ENCODE measurements around the gene SLIT1. TPM values are rescaled to one million over a fixed set of nuclear protein-coding genes. Genes with fewer than 3 reads are reported as not detected.

The SLIT1 gene
- total RNA-seq, 2 experiments from 2014 or later, result 0.59 to 1.5 TPM

DNA sequence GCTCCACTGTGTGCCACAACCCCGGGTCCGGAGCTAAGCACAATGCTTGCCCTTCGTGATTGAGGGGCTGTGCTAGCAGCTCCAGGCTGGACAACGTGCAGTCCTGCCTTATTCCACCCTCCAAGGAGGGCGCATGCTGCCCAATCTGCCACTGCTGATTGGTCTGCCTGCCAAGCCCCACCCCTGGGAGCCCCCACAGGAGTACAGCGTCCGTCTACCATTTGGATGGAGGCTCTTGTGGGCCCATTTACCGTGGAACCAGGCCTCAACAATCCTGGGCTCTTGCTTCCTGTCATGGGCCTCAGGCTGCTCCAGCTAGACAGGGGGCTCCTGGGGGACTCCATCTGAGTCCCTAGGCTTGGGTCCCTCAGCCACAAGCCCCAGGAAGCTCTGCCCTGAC, 173.3 kb downstream of the SLIT1 start:
- Mint-ChIP-seq H3K9me3 (ENCODE audit: low read depth) (peaks cover 3% of the 10 kb centered on the region), H3K36me3 (peaks cover 4% of the 10 kb centered on the region), H3K4me1 (peaks cover 21% of the 10 kb centered on the region), H3K27me3 (peaks cover 2% of the 10 kb centered on the region), H3K4me3 (no peak overlapping the region), H3K27ac (no peak overlapping the region)
- no peak for DNase-seq
- CTCF ChIA-PET, result interaction anchor here (2.3 kb wide), 1 partner anchor 13 kb away, joined by 10 read pairs; no protein-coding TSS in a partner anchor
- no peak for ATAC-seq

DNA sequence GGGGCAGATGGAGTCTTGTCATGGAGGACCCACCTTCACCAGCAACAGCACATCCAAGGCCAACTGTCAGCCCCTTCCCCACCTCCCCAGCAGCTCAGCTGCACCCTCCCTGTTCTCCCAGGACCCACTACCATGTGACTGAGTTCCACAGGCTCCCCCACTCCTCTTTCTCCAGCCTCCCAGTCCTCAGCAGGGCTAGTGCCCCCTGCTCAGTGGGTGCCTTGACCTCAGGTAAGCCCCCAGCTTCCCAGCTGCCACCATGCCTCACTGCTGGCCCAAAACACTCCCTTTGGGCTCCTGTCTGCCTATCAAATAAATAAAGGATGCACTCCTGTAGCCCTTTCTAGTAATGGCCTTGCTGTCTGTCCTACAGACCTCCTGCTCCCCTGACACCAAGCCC, 174.4 kb downstream of the SLIT1 start:
- H3K27ac Mint-ChIP-seq, result no peak overlapping the region
- peaks cover 12% of the 10 kb centered on the region for H3K9me3 Mint-ChIP-seq (ENCODE audit: low read depth)
- no peak overlapping the region for H3K4me3 Mint-ChIP-seq
- peaks cover 2% of the 10 kb centered on the region for H3K27me3 Mint-ChIP-seq
- ATAC-seq (no peak), DNase-seq (no peak)
- CTCF ChIA-PET, result no interaction called here
- peaks cover 10% of the 10 kb centered on the region for H3K4me1 Mint-ChIP-seq
- H3K36me3 Mint-ChIP-seq, result peaks cover 6% of the 10 kb centered on the region

GRCh38 chr10:97010695-97011206, 175.0 kb downstream of the SLIT1 start:
- no peak for ATAC-seq
- Mint-ChIP-seq H3K36me3 (peaks cover 6% of the 10 kb centered on the region), H3K4me3 (no peak overlapping the region), H3K27ac (no peak overlapping the region), H3K27me3 (peaks cover 2% of the 10 kb centered on the region), H3K4me1 (peaks cover 7% of the 10 kb centered on the region), H3K9me3 (ENCODE audit: low read depth) (peaks cover 12% of the 10 kb centered on the region)
- CTCF ChIA-PET, result interaction anchor here (1.5 kb wide), 1 partner anchor 15 kb away, joined by 5 read pairs; no protein-coding TSS in a partner anchor
- peak; percentile 33 for DNase-seq

DNA sequence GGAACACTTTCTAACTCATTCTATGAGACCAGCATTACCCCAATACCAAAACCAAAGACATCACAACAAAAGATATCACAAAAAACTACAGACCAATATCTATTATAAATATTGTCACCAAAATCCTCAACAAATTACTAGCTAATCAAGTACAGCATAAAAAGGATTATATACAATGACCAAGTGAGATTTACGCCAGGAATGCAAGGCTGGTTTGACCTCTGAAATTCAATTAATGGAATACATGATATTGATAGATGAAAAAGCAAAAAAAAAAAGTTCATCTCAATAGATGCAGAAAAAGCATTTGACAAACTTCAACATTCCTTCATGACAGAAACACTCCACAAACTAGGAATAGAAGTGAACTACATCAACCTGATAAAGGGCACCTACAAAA, 178.3 kb downstream of the SLIT1 start:
- H3K27ac Mint-ChIP-seq, result no peak overlapping the region

DNA sequence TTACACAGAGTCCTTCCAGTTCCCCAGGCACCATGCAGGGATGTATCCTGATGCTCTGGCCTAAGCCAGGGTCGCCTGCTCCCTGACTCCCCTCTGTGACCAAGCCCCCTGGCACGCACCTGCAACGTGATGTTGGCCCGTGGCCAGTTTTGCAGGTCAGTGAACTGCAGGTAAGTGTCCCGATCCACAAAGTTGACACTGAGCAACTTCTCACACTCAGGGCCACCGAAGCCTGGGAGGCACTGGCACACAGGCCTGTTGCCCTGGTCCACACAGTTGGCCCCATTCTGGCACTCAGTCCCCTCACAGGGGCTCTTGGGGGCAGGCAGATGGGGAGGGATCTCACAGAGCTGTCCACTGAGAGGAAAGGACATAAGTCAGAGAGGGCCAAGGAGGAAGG, 179.4 kb downstream of the SLIT1 start:
- DNase-seq (peak; percentile 29), ATAC-seq (no peak)
- peaks cover 9% of the 10 kb centered on the region for H3K36me3 Mint-ChIP-seq

More for the DNA sequence above, 178.3 kb downstream of the SLIT1 start:
- no peak overlapping the region for H3K4me3 Mint-ChIP-seq
- no peaks in the 10 kb centered on the region for H3K27me3 Mint-ChIP-seq
- peaks cover 9% of the 10 kb centered on the region for H3K36me3 Mint-ChIP-seq
- peaks cover 14% of the 10 kb centered on the region for H3K9me3 Mint-ChIP-seq (ENCODE audit: low read depth)
- no peak for ATAC-seq
- CTCF ChIA-PET, result interaction anchor here (0.9 kb wide), 1 partner anchor 18 kb away, joined by 3 read pairs; no protein-coding TSS in a partner anchor
- no peak for DNase-seq
- H3K4me1 Mint-ChIP-seq, result no peaks in the 10 kb centered on the region

GRCh38 chr10:97005349-97005748, 180.4 kb downstream of the SLIT1 start:
- no peak overlapping the region for H3K27ac Mint-ChIP-seq
- CTCF ChIA-PET, result interaction anchor here (1.3 kb wide), 1 partner anchor 32 kb away, joined by 6 read pairs; no protein-coding TSS in a partner anchor
- no peak overlapping the region for H3K4me3 Mint-ChIP-seq
- ATAC-seq (no peak), DNase-seq (no peak)
- H3K27me3 Mint-ChIP-seq, result no peaks in the 10 kb centered on the region
- H3K9me3 Mint-ChIP-seq (ENCODE audit: low read depth), result peaks cover 14% of the 10 kb centered on the region
- no peaks in the 10 kb centered on the region for H3K4me1 Mint-ChIP-seq
- peaks cover 9% of the 10 kb centered on the region for H3K36me3 Mint-ChIP-seq

More for the DNA sequence above, 179.4 kb downstream of the SLIT1 start:
- peaks cover 14% of the 10 kb centered on the region for H3K9me3 Mint-ChIP-seq (ENCODE audit: low read depth)
- CTCF ChIA-PET, result interaction anchor here (0.6 to 1.3 kb wide), 2 partner anchors 31 to 405 kb away, joined by 3 to 6 read pairs; no protein-coding TSS in a partner anchor
- H3K27ac Mint-ChIP-seq, result no peak overlapping the region
- H3K4me3 Mint-ChIP-seq, result no peak overlapping the region
- no peaks in the 10 kb centered on the region for H3K27me3 Mint-ChIP-seq
- no peaks in the 10 kb centered on the region for H3K4me1 Mint-ChIP-seq

DNA sequence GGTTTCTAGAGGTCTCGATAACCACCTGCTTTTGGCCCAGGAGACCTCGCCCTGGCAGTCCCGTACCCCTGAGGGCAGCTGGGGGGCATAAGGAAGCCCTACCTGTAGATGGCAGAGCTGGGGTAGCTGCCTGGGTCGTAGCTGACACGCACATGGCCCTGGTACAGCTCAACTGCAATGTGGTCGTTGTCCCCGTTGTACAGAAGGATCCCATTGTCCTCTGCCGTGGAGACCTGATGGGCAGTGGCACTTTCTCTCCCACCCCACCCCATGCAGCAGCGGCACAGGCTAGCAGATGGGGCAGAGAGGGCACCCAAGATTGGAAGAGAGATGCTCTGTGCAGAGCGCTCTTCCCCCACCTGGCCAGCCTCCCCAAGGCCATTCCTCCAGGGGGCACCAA, 181.2 kb downstream of the SLIT1 start:
- H3K9me3 Mint-ChIP-seq (ENCODE audit: low read depth), result peaks cover 14% of the 10 kb centered on the region
- ATAC-seq (no peak), DNase-seq (peak; percentile 25)
- H3K36me3 Mint-ChIP-seq, result peaks cover 9% of the 10 kb centered on the region
- CTCF ChIA-PET, result interaction anchor here (0.9 kb wide), 1 partner anchor 68 kb away, joined by 3 read pairs; no protein-coding TSS in a partner anchor
- H3K27me3 Mint-ChIP-seq, result no peaks in the 10 kb centered on the region
- H3K27ac Mint-ChIP-seq, result no peak overlapping the region
- no peaks in the 10 kb centered on the region for H3K4me1 Mint-ChIP-seq
- H3K4me3 Mint-ChIP-seq, result no peak overlapping the region

GRCh38 chr10:97003804-97004201, 182.0 kb downstream of the SLIT1 start:
- H3K27me3 Mint-ChIP-seq, result no peaks in the 10 kb centered on the region
- H3K27ac Mint-ChIP-seq, result no peak overlapping the region
- CTCF ChIA-PET, result interaction anchor here (1.3 kb wide), 1 partner anchor 34 kb away, joined by 4 read pairs; no protein-coding TSS in a partner anchor
- H3K4me1 Mint-ChIP-seq, result no peaks in the 10 kb centered on the region
- DNase-seq (no peak), ATAC-seq (no peak)
- no peak overlapping the region for H3K4me3 Mint-ChIP-seq
- peaks cover 14% of the 10 kb centered on the region for H3K9me3 Mint-ChIP-seq (ENCODE audit: low read depth)
- peaks cover 9% of the 10 kb centered on the region for H3K36me3 Mint-ChIP-seq

DNA sequence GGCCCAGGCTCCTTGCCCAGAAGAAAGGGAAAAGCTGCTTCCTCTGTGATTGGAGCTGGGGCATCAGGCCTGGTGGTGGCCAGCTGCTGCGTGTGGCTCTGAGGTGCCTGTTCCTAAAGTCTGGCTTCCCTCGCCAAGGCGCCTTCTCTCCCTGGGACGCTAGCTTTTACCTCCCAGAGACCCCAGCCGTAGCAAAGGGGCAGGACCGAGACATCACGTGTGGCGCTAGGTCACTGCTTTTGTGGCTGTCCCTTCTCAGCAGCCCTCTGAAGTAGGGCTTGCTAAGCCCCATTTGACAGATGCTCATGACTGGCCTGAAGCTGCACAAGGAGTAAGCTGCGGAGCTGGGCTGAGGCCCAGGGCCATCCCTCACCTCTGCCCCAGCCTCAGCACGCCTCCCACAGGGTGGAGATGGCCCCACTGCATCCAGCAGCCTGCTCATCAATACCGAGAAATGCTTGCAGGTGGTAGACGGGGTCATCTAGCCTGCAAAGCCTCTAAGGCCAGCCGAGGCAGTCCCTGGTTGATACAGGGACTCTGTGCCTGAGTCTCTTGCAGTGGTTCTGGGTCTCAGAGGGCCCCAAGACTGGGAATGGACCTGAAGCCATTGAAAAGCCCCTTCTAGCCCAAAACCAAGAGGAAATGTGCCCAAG, 182.5 kb downstream of the SLIT1 start:
- no peaks in the 10 kb centered on the region for H3K4me1 Mint-ChIP-seq

DNA sequence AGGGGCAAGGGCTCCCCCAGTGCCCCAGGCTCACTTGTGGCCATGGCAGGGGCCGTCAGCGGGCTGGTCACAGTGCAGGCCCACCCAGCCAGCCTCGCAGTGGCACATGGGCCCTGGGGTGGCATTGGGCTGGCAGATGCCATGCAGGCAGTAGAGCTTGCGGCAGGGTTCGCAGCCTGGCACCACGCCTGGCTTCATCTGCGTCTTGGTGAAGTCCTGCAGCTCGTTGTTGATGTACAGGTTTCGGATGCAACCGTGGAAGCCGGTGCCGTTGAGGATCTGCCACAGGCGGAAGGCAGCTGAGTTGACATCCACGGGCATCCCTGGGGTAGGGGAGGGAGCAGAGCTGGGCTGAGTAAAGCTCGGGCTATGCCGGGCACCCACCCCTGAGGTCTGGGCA, 183.1 kb downstream of the SLIT1 start:
- ATAC-seq (no peak), DNase-seq (peak; percentile 37)
- Mint-ChIP-seq H3K4me1 (no peaks in the 10 kb centered on the region), H3K4me3 (no peak overlapping the region), H3K36me3 (peaks cover 7% of the 10 kb centered on the region), H3K27ac (no peak overlapping the region), H3K9me3 (ENCODE audit: low read depth) (peaks cover 13% of the 10 kb centered on the region), H3K27me3 (no peaks in the 10 kb centered on the region)
- CTCF ChIA-PET, result interaction anchor here (1.3 kb wide), 1 partner anchor 35 kb away, joined by 4 read pairs; no protein-coding TSS in a partner anchor

More for the DNA sequence above, 182.5 kb downstream of the SLIT1 start:
- no peak for ATAC-seq
- no peak overlapping the region for H3K27ac Mint-ChIP-seq
- DNase-seq, result peak; percentile 28
- CTCF ChIA-PET, result interaction anchor here (1.3 kb wide), 1 partner anchor 34 kb away, joined by 4 read pairs; no protein-coding TSS in a partner anchor
- H3K4me3 Mint-ChIP-seq, result no peak overlapping the region
- peaks cover 9% of the 10 kb centered on the region for H3K36me3 Mint-ChIP-seq
- H3K27me3 Mint-ChIP-seq, result no peaks in the 10 kb centered on the region
- peaks cover 14% of the 10 kb centered on the region for H3K9me3 Mint-ChIP-seq (ENCODE audit: low read depth)

- Mint-ChIP-seq H3K4me3 (no peak overlapping the region), H3K27ac (no peak overlapping the region), H3K4me1 (no peaks in the 10 kb centered on the region), H3K36me3 (peaks cover 3% of the 10 kb centered on the region), H3K9me3 (ENCODE audit: low read depth) (peaks cover 3% of the 10 kb centered on the region), H3K27me3 (no peaks in the 10 kb centered on the region)
- CTCF ChIA-PET, result no interaction called here
- ATAC-seq (no peak), DNase-seq (peak; percentile 28)
Observed at GRCh38 chr10:97001183-97001991, 184.4 kb downstream of the SLIT1 start.

- CTCF ChIA-PET, result no interaction called here
Observed at GRCh38 chr10:97000487-97001182, 185.1 kb downstream of the SLIT1 start.

GRCh38 chr10:96999987-97000386, 185.8 kb downstream of the SLIT1 start:
- no peaks in the 10 kb centered on the region for H3K9me3 Mint-ChIP-seq (ENCODE audit: low read depth)
- no peak for ATAC-seq
- CTCF ChIA-PET, result no interaction called here
- DNase-seq, result peak; percentile 33
- no peak overlapping the region for H3K27ac Mint-ChIP-seq
- no peaks in the 10 kb centered on the region for H3K36me3 Mint-ChIP-seq
- no peak overlapping the region for H3K4me3 Mint-ChIP-seq
- no peaks in the 10 kb centered on the region for H3K4me1 Mint-ChIP-seq
- no peaks in the 10 kb centered on the region for H3K27me3 Mint-ChIP-seq

More at GRCh38 chr10:97000487-97001182, 185.1 kb downstream of the SLIT1 start:
- no peaks in the 10 kb centered on the region for H3K4me1 Mint-ChIP-seq
- peaks cover 2% of the 10 kb centered on the region for H3K9me3 Mint-ChIP-seq (ENCODE audit: low read depth)
- DNase-seq (peak; percentile 31), ATAC-seq (no peak)
- H3K27me3 Mint-ChIP-seq, result no peaks in the 10 kb centered on the region
- peaks cover 2% of the 10 kb centered on the region for H3K36me3 Mint-ChIP-seq
- no peak overlapping the region for H3K27ac Mint-ChIP-seq
- H3K4me3 Mint-ChIP-seq, result no peak overlapping the region

Measured in activated CD8-positive, alpha-beta memory T cell treated with anti-CD3 and anti-CD28 coated beads, Interleukin-2, amount 10 ng/mL, durations not matched to agents 7 days and 5 days (primary cell).